HepG2 (cell line): ENCODE data around the gene FAM20C. TPM values are rescaled to one million over a fixed set of nuclear protein-coding genes. Genes with fewer than 3 reads are reported as not detected.

Experiments
- ATF2 ChIP-seq: sonication (generic); formaldehyde crosslinking; IDR thresholded peaks from 2 replicates; pipeline ENCODE4 v1.4.0; 2020; ENCODE audit warnings: missing genetic modification reagents
- CREM ChIP-seq, 2 experiments: sonication (generic) in 1 of 2; formaldehyde crosslinking in 1 of 2; IDR thresholded peaks; 2 replicates each; pipeline versions ENCODE4 v1.4.0 to v1.6.1; 2016 to 2020; ENCODE audit warnings: antibody characterized with exemption in 1 of 2, mild to moderate bottlenecking in 1 of 2, missing genetic modification reagents in 1 of 2
- DNMT3B ChIP-seq: conservative IDR thresholded peaks from 2 replicates; pipeline ENCODE4 v1.6.1; 2016; ENCODE audit warnings: missing biosample characterization, control low read depth
- ELF3 ChIP-seq: IDR thresholded peaks from 2 replicates; pipeline ENCODE4 v1.6.1; 2016; ENCODE audit warnings: missing genetic modification reagents, missing compliant biosample characterization
- MIXL1 ChIP-seq: IDR thresholded peaks from 2 replicates; pipeline ENCODE4 v1.6.1; 2016
- REPIN1 ChIP-seq: sonication (generic); formaldehyde crosslinking; IDR thresholded peaks from 2 replicates; pipeline ENCODE4 v1.8.0; 2022; ENCODE audit warnings: missing genetic modification reagents, low read depth, mild to moderate bottlenecking, borderline replicate concordance
- SMARCE1 ChIP-seq: fragments of 450-650 bp; IDR thresholded peaks from 2 replicates; pipeline ENCODE4 v1.6.1; 2017; ENCODE audit warnings: borderline replicate concordance
- TEAD3 ChIP-seq: optimal IDR thresholded peaks from 2 replicates; pipeline ENCODE3; 2016; ENCODE audit warnings: borderline replicate concordance
- ZNF260 ChIP-seq: sonication (generic); formaldehyde crosslinking; IDR thresholded peaks from 2 replicates; pipeline ENCODE4 v1.4.0; 2020; ENCODE audit warnings: missing genetic modification reagents, low read depth, mild to moderate bottlenecking, borderline replicate concordance
- ZNF280D ChIP-seq: sonication (generic); formaldehyde crosslinking; IDR thresholded peaks from 2 replicates; pipeline ENCODE4 v1.5.1; 2020; ENCODE audit warnings: mild to moderate bottlenecking, missing genetic modification reagents
- ZNF609 ChIP-seq: sonication (generic); formaldehyde crosslinking; IDR thresholded peaks from 2 replicates; pipeline ENCODE4 v1.4.0; 2020; ENCODE audit warnings: mild to moderate bottlenecking, missing genetic modification reagents, borderline replicate concordance
- ZNF704 ChIP-seq: sonication (generic); formaldehyde crosslinking; IDR thresholded peaks from 2 replicates; pipeline ENCODE4 v1.8.1; 2023; ENCODE audit warnings: mild to moderate bottlenecking, inconsistent platforms, moderate library complexity, missing genetic modification reagents, borderline replicate concordance
- ZXDC ChIP-seq: sonication (generic); formaldehyde crosslinking; IDR thresholded peaks from 2 replicates; pipeline ENCODE4 v1.5.0; 2020; ENCODE audit warnings: mild to moderate bottlenecking, missing genetic modification reagents
- polyA plus RNA-seq, 8 experiments: library from polyadenylated mRNA; depleted of rRNA in 3 of 8; stranded (reverse) in 7 of 8; unstranded in 1 of 8; fragments of >200 nt; fragmentation: Illumina TruSeq in 4 of 8; extraction: Trizol in 4 of 8; gene quantifications; 2 replicates each; pipeline versions ENCODE4 v1.2.1 to v1.2.3, GENCODE V29; 2011 to 2016; ENCODE audit warnings: low read depth in 4 of 8, missing spikeins in 1 of 8, mixed read lengths in 1 of 8; ENCODE audit not compliant: insufficient read depth in 1 of 8
- total RNA-seq, 5 experiments: library from RNA; depleted of rRNA; stranded (reverse); fragments of >200 nt; fragmentation: Illumina TruSeq; extraction: Trizol; gene quantifications; 2 replicates each; pipeline ENCODE4 v1.2.3, GENCODE V29; 2016; ENCODE audit warnings: low read depth in 1 of 5

Gene FAM20C
- total and polyA plus RNA-seq, 2 of the 13 experiments (the other 11 are each of a cell fraction or from before 2014, with no cell fraction given) = 11.9 to 19.9 TPM

- TF ChIP-seq ELF3 = peak; percentile 77
- TF ChIP-seq ZNF260 = no peak
- peak; percentile 45; the same call in 1 of the 2 replicates for TF ChIP-seq ATF2 (CRISPR knock-in tag)
- 0 out of 2 replicates have a peak, but pooled peaks have one; percentile 17 for TF ChIP-seq ZNF704 (CRISPR knock-in tag)
- peak; percentile 80 for TF ChIP-seq TEAD3 (CRISPR knock-in tag)
- TF ChIP-seq ZXDC (CRISPR knock-in tag) = no peak
- peak; percentile 43 for TF ChIP-seq CREM (IDR thresholded peaks at IDR 0.05)
- TF ChIP-seq CREM (CRISPR knock-in tag; IDR thresholded peaks at IDR 0.05) = no peak
- peak; percentile 59; the same call in 1 of the 2 replicates for TF ChIP-seq MIXL1 (CRISPR knock-in tag)
- TF ChIP-seq ZNF609 (CRISPR knock-in tag) = peak; percentile 85
- no peak for TF ChIP-seq SMARCE1
- TF ChIP-seq REPIN1 (CRISPR knock-in tag) = peak; percentile 54; the same call in 1 of the 2 replicates
- TF ChIP-seq DNMT3B (CRISPR knock-in tag) = 0 out of 2 replicates have a peak, but pooled peaks have one; percentile 49
- TF ChIP-seq ZNF280D (CRISPR knock-in tag) = peak; percentile 44; the same call in 1 of the 2 replicates
These were observed 42.6 kb downstream of the FAM20C start (continued) for GRCh38 chr7:234708-235553.
